NCI-H146 treated with DMSO at 0.1 percent for 48 hours (cell line): ENCODE results near the gene SMAD7.
"Not testable (repeated sequence)": the region's sequence is repeated elsewhere in the genome, so short reads cannot be mapped to it uniquely, and the experiment has no call there.

Source experiments
- DNase-seq: peaks from one replicate; lab custom pipeline; 2025; ENCODE audit not compliant: unreplicated experiment; lab: John Stamatoyannopoulos, UW

The SMAD7 gene

DNA sequence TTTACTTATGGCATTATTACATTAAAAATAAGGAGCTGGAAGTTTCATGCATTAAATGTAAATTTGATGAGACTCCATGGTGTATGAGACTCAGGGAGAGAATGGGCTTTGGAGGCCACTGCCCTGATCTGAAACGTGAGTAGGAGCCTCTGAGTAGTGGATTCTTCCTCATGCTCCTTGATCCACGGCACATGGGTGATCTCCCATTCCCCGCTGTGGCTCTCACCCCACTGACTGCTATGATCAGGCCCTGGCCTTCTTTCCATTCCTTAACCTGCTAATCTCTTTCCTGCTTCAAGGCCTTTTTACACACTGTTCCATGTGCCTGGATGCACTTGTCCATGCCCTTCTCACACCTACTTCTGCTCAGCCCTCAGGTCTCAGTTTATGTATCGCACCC lies 68.4 kb downstream of the SMAD7 start:
- no peak for DNase-seq

DNA sequence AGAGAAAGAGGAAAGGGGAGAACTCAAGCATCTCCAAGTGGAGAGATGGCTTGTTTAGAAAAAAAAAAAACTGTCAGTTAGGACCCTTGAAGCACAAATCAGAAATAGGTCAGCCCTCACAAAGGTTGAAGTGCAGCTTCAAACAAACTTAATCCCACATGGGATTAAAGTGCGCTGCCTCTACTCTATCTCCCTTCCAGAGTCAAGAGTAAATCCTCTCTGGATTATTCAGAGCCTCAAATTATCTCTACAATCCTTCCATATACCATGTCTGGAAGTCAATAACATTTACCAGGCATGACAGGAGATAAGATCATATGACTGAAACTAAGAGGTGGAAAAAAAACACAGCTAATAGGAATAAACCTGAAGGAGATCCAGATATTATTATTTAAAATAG lies 69.8 kb downstream of the SMAD7 start:
- DNase-seq, result no peak

DNA sequence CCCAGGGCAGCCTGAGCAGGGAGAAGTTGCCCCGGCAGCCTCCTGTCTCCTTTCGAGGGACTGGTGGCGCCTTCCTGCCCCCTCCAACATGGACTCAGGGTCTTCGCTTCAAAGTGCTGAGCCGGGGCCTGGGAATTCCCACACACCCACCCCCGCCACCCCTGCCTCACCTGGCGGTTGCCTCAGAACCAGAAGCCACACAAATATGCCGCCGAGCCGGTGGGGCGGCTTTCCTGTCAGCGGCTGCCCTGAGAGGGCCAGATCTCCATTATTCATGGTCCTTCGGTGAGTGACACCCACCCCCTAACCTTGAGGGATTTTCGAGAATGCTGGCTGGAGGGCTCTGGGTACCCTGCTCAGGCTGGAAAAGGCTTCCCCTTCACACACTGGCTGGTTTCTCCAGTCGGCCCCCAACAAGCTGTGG lies 71.7 kb downstream of the SMAD7 start:
- no peak for DNase-seq

DNA sequence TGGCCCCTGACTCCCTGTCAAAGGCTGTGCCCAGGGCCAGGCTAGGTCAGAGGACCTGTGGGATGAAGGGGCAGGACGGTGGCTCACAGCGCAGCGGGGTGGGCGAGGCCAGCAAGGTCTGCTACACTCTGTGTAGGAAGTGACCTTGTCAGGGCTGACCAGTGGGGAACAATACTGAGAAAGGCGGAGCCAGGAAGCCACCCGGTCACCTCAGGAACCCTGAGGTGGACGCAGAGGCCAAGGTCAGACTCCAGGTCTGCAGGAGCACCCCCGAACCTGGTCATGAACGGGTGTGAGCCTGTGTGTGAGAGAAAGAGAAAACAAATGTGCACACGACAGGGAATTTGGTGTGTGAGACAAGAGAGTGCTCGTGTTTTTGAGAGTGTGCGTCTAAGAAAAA lies 72.3 kb downstream of the SMAD7 start:
- DNase-seq, result no peak

DNA sequence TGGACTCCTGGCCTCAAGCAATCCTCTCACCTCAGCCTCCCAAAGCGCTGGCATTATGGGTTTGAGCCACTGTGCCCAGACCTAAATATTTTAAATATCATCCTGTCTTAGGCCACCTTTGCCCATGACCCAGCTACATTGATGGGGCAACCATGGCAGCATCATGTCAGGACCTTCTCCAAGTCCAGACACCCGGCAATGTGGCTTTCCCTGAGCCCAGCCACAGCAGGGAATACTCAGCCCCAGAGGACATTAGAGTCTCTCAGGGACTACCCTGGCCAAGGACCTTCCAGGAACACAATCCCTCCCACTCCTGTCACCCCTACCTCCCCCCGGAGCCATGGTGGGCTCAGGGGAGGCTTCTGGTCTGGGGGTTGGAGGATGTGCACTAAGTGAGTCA lies 72.8 kb downstream of the SMAD7 start:
- no peak for DNase-seq

DNA sequence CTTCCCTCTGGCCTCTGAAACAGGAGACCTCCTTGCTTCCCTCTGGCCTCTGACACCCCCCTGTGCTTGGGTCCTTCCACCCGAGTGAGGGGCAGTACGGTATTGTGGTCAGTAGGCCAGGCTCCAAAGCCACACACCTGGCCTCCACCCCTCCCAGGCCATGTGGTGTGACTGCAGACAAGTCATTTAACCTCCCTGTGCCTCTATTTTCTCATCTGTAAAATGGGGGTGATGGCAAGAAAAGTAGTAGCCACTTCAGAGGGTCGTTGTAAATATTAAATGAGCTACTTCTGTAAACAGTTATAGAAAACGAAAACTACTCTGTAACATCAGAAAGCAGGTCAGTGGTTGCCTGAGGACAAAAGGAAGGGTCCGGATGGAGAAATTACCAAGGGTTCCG lies 74.2 kb downstream of the SMAD7 start:
- DNase-seq, result no peak

DNA sequence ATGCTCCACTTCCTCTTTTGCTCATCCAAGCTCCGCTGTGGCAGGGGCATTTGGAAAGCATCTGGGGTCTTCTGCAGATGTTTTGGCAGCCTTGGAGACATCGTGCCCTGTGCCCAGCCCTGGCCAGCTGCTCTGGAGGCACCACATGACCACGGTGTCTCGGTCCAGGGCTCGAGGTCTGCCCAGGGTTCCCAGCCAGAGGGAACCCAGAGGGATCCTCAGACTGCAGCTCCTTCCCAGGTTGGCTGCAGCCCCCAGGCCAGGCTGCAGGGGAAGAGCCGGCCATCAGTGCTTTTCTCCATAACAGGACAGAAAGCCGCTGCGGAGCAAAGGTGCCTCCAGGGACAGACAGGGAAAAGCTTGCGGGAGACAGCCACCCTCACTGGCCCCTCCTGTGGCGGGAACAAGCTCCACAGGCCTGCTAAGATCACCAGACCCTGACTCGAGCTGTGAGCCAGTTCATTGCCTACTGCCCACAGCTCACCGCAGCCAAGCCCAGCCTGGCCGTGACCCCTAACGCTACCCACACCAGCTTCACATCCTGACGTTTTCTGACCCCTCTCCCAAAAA lies 74.7 kb downstream of the SMAD7 start:
- DNase-seq, result no peak

DNA sequence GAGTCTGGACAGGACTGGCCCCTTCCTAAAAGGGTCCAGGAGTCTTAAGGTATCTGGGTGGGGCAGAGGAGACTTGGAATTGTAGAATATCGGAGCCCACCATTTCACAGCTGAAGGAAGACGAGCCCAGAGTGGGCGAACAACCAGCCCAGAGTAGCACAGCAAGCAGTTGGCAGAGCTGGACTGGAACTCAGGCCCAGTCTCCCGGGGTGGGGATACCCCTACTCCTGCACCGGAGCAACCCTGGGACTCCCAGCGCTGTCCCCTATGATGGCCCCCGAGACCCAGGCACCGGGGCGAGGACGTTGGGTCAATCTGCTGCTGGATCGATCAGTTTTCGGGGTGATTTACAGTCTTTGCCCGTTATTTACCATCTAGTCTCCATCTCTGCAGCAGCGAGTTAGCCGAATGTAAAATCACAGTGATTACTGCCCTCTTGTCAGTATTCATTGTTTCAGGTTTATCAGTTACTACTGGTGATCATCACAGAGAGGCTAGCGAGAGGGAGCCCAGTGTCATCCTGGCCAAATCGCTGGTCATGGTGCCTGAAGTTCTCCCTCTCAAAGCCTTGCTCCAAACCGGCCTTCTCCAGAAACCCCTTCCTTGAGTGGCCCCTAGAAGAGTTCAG lies 75.3 kb downstream of the SMAD7 start:
- no peak for DNase-seq

DNA sequence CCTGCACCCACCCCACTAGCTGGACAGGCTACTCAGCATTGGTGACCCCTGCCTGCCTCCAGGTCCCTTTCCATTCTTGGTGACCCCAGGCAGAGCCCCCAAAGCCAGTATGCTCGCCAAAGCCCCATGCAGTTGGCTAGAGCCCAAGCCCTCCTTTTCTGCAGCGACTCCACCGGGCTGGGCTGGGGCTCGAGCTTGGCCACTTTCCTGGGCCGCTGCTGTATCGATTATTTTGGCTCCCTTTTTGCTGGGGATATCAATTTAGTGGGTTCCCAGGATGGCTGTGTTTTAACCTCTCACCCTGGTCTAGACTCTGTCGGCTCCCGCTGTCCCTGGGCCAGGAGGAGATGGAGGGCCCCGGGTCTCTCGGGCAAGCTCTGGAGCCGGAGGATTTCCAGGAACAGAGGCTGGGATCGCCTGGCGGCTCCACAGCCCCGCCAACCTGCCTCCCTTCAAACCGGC lies 76.0 kb downstream of the SMAD7 start:
- no peak for DNase-seq

DNA sequence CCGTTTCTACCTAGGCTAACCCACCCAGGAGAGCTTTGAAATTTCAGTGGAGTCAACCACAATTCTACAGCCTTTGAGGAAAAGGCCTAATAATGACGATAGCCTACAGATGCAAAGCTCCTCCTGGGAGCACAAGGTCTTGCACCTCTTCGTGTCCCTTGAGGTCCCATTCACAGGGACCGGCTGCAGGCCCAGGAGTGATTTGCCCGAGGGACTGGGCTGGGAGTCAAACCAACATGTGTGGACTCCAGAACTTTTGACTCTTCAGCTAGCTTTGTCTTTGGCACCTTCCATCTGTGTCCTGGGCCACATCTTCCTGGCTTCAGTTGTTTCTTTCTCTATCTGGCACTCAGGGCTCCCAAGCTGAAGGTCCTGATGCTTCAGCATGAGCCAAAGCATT lies 76.5 kb downstream of the SMAD7 start:
- no peak for DNase-seq

DNA sequence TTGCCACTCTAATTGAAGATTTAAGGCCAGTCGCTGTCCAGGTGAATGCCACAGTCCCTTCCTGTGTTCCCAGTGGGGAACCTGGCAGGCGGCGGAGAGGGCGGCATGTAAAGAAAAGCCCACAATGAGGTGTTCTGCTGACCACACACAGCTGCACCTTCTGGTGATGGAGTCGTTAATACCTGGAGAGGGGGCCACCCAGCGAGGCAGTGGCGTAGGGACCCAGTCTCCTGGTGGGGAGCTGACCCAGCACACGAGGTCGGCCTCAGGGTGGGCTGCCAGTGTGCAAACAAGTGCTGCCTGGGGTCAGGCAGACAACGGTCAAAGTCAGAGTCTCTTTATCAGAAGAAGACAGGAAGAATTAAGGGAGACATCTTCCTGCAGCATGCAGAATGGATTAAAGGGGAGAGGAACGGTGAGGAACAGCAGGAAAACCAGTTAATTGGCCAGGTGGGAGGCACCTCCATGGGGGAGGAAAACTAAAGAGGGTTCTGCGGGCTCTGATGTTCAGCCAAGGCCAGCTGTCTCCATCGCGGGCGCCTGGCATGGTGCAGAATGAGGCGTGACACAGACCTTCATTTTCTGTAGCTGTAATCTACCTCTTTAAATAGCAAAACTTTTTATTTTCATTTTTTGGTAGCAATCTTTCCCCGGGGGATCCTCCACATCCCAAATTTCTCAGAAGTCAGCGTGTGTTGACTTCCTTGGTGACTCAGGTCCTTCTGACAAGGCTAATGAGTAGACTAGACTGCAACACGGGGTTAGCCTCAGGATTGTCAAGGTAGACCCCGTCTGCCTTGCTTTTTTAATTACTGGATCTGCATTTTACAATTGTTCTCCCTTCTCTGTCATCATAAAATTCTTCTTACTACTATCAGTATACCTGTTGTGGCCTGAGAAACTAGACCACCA lies 78.3 kb downstream of the SMAD7 start:
- peak; percentile 94 for DNase-seq

DNA sequence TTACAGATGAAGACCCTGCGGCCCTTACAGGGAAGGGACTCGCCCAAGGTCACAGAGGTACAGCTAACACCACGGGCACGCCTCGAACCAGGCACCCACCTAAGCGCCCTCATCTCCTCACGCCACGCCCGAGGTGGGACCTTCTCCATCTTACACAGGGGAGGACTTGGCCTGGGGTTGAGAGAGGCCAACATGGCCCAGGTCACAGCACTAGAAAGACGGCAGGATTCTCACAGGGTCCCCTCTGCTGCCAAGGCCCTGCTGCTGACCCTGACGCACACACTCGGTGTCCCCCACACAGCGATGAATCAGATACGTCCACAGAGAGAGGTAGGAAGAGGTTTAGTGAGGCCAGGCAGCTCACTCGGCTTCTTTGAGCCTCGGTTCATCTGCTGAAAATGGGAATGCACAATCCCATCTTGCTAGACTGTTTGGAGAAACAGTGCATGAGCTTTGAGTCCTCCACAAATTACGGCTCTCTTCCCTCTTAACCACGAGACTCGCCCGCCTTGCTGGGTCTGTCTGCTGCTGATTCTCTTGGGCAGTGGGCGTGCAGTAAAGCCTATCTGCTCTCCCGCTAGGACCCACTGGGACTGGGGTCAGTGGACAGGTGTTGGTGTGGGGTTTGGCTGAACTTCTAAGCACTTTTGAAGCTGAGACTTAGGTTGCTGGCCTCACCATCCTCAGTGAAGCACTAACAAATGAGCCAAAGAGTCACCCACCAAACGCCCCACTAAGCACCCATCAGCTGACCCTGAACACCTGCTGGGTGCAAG lies 79.2 kb downstream of the SMAD7 start:
- no peak for DNase-seq

DNA sequence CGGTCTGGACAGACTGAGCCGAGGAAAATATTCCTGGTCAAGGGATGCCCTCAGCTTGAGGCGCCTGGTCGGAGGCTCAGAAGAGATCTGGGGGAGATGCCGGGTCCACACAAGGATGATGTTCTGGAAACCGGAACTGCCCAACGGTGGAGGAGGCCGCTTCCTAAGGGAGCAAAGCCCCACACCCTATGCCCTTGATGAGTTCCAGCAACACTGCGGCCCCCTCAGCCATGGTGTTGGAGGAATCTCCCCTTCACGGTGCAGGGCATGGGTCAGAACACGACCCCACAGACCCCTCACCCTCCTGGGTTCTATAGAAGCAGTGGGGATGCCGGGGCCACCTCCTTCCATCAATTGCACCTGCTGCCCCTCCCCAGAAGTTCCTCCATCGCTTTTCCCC lies 79.8 kb downstream of the SMAD7 start:
- DNase-seq, result not testable (repeated sequence)
